Smooth muscle cell (in vitro differentiated cells): ENCODE results near the gene TUBB. TPM values are rescaled to one million over a fixed set of nuclear protein-coding genes. Genes with fewer than 3 reads are reported as not detected.

Experiments
- DNase-seq: peaks from one replicate; lab custom pipeline; 2025; ENCODE audit not compliant: unreplicated experiment; lab: John Stamatoyannopoulos, UW
- H2AFZ ChIP-seq: fragments of 200-600 bp; sonication (generic); 2 replicates; pipeline ENCODE4 v1.6.0; 2016; ENCODE audit warnings: antibody characterized with exemption, low read depth, mild to moderate bottlenecking
- H3F3A ChIP-seq: fragments of 200-600 bp; sonication (generic); 2 replicates; pipeline ENCODE4 v1.6.0; 2017; ENCODE audit warnings: antibody characterized with exemption, low read depth
- H3K27ac ChIP-seq: fragments of 200-600 bp; sonication (generic); 2 replicates; pipeline ENCODE4 v1.5.1; 2016; ENCODE audit warnings: low read depth, mild to moderate bottlenecking
- H3K27me3 ChIP-seq: fragments of 200-600 bp; sonication (generic); 2 replicates; pipeline ENCODE4 v1.6.1; 2016; ENCODE audit warnings: low read depth, mild to moderate bottlenecking
- H3K36me3 ChIP-seq: fragments of 200-600 bp; sonication (generic); 2 replicates; pipeline ENCODE4 v1.5.1; 2016; ENCODE audit warnings: low read depth
- H3K4me1 ChIP-seq: fragments of 200-600 bp; sonication (generic); 2 replicates; pipeline ENCODE4 v1.5.1; 2016; ENCODE audit warnings: low read depth
- H3K4me2 ChIP-seq: fragments of 200-600 bp; sonication (generic); 2 replicates; pipeline ENCODE4 v1.6.0; 2016; ENCODE audit warnings: mild to moderate bottlenecking
- H3K4me3 ChIP-seq: fragments of 200-600 bp; sonication (generic); 2 replicates; pipeline ENCODE4 v1.5.1; 2016; ENCODE audit warnings: mild to moderate bottlenecking
- H3K79me2 ChIP-seq: fragments of 200-600 bp; sonication (generic); 2 replicates; pipeline ENCODE4 v1.6.0; 2016; ENCODE audit warnings: low read depth, mild to moderate bottlenecking
- H3K9ac ChIP-seq: fragments of 200-600 bp; sonication (generic); 2 replicates; pipeline ENCODE4 v1.6.0; 2016; ENCODE audit warnings: low read depth
- H3K9me3 ChIP-seq: fragments of 200-600 bp; sonication (generic); replicated peaks from 2 replicates; pipeline ENCODE4 v1.5.1; 2016; ENCODE audit warnings: low read depth
- H4K20me1 ChIP-seq: fragments of 200-600 bp; sonication (generic); 2 replicates; pipeline ENCODE4 v1.6.0; 2016; ENCODE audit warnings: low read depth
- WGBS: methylation state at CpG from one replicate; pipeline ENCODE4 v1.1.7; 2016; ENCODE audit warnings: low lambda C conversion rate; 5-methylcytosine and 5-hydroxymethylcytosine counted together
- polyA plus RNA-seq: library from polyadenylated mRNA; unstranded; fragments of >200 nt; fragmentation: Nextera tagmentation; extraction: Ambion mirVana; gene quantifications from 2 replicates; pipeline ENCODE4 v1.2.1, GENCODE V29; 2016
- total RNA-seq: library from RNA; depleted of rRNA; stranded (reverse); fragments of >200 nt; gene quantifications from 2 replicates; pipeline ENCODE4 v1.2.3, GENCODE V29; 2014
- TF ChIP-seq, protein P1 (sequence below): fragments of 200-600 bp; sonication (generic); IDR thresholded peaks from 2 replicates; pipeline ENCODE4 v1.5.1; 2017; ENCODE audit warnings: borderline replicate concordance, mild to moderate bottlenecking, antibody characterized with exemption; ENCODE audit not compliant: insufficient read depth, poor library complexity, severe bottlenecking

Gene TUBB
- total and polyA plus RNA-seq, 2 experiments from 2014 or later = 1,009 to 1,039 TPM

DNA sequence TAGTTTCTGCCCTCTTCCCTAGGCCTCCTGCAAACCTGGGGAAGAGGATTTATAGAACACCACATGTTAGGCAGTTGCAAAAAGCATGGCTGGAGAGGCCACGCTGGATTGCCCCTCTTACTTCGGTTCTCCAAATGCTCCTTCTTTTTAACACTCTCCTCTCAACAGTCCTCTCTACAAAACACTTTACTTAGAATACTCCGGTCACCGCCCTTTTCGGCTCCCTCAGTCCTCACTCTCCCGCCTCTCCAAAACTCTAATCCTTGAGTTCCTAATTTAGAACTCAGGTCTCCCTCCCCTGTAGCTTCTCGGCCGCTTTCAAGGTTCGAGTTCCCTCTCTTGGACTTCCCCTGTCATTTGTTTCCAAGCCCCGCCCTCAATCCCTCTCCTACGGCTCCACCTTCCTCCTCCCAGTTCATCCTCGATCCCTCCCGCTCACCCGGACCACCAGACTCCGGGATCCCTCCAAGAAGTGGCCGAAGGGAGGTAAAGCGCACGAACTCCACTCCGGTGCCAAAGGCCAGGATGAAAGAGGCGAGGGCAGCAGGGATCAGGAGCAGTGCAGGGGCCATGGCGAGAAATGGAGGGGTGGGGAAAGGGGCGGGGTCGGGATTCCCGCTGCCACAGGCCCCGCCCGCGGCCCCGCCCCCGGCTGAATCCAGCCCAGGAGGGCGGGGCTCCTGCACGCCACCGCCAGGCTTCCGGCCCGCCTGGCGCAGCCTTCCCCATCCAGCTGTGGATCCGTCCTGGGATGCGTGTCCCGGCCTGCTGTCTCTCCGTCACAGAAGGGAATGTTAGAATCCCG lies 29.5 kb upstream of the TUBB start, which contains the start of gene NRM:
Gene NRM (minus strand): TSS at position 582 of the 805 bp plus-strand sequence. CDS start 10 bp downstream, at position 572.
- WGBS = 2% methylated on average over 26 of the region's 40 CpGs
- peak within 1 kb of the TSS; percentile 83 for H3K4me3 ChIP-seq
- H3K36me3 ChIP-seq = no peaks in the 10 kb centered on the region
- H3K9me3 ChIP-seq = no peaks in the 10 kb centered on the region
- H4K20me1 ChIP-seq = peaks cover 6% of the 10 kb centered on the region
- H3K27me3 ChIP-seq = no peaks in the 10 kb centered on the region
- peak within 1 kb of the TSS; percentile 78 for H3K4me2 ChIP-seq
- H3K79me2 ChIP-seq = peaks cover 33% of the 10 kb centered on the region
- peaks cover 18% of the 10 kb centered on the region for H3F3A ChIP-seq
- H2AFZ ChIP-seq = peak within 1 kb of the TSS; percentile 64
- H3K27ac ChIP-seq = peak within 1 kb of the TSS; percentile 89
- TF ChIP-seq, protein P1, sequence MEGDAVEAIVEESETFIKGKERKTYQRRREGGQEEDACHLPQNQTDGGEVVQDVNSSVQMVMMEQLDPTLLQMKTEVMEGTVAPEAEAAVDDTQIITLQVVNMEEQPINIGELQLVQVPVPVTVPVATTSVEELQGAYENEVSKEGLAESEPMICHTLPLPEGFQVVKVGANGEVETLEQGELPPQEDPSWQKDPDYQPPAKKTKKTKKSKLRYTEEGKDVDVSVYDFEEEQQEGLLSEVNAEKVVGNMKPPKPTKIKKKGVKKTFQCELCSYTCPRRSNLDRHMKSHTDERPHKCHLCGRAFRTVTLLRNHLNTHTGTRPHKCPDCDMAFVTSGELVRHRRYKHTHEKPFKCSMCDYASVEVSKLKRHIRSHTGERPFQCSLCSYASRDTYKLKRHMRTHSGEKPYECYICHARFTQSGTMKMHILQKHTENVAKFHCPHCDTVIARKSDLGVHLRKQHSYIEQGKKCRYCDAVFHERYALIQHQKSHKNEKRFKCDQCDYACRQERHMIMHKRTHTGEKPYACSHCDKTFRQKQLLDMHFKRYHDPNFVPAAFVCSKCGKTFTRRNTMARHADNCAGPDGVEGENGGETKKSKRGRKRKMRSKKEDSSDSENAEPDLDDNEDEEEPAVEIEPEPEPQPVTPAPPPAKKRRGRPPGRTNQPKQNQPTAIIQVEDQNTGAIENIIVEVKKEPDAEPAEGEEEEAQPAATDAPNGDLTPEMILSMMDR = no peak
- H3K9ac ChIP-seq = peak within 1 kb of the TSS; percentile 56
- DNase-seq = peak; percentile 75
- H3K4me1 ChIP-seq = peaks cover 22% of the 10 kb centered on the region

DNA sequence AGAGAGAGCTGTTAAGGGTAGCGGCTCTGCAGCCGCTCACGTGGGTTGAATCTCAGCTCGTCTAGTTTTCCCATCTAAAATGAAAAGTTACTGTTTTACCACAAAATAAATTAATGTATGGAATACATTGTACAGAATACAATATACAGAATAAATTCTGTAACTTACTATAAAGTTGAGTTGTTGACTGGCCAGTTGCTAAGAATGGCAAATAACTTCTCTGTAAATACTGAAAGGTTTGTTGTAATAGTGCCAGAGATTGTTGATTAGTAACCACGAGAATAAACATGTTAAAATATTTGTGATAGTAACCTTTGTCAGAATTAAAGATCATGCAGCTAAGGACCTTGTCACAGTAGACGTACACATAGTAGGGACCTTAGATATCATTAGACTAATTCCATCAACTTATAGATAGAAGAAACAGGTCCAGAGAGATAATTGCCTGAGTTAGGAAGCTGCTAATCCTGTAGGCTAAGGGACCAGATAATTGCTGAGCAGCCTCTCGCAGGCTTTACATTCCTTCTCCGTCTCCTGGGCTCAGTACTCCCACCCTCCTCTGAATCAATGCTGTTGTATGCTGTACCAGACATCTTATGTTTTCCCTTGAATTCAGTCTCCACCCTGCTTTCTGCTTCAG lies 28.8 kb upstream of the TUBB start:
- no peaks in the 10 kb centered on the region for H3K27me3 ChIP-seq
- TF ChIP-seq, protein P1 = no peak
- no peaks in the 10 kb centered on the region for H3K9me3 ChIP-seq
- peaks cover 25% of the 10 kb centered on the region for H3K79me2 ChIP-seq
- H3K36me3 ChIP-seq = no peaks in the 10 kb centered on the region
- no peak overlapping the region for H2AFZ ChIP-seq
- no peaks in the 10 kb centered on the region for H4K20me1 ChIP-seq
- peak overlapping the region; percentile 78 for H3K4me2 ChIP-seq
- WGBS = 7% methylated on average over 8 of the region's 8 CpGs
- peak overlapping the region; percentile 83 for H3K4me3 ChIP-seq
- peak overlapping the region; percentile 56 for H3K9ac ChIP-seq
- DNase-seq = no peak
- peaks cover 22% of the 10 kb centered on the region for H3K4me1 ChIP-seq
- H3K27ac ChIP-seq = peak overlapping the region; percentile 89
- H3F3A ChIP-seq = peaks cover 11% of the 10 kb centered on the region

DNA sequence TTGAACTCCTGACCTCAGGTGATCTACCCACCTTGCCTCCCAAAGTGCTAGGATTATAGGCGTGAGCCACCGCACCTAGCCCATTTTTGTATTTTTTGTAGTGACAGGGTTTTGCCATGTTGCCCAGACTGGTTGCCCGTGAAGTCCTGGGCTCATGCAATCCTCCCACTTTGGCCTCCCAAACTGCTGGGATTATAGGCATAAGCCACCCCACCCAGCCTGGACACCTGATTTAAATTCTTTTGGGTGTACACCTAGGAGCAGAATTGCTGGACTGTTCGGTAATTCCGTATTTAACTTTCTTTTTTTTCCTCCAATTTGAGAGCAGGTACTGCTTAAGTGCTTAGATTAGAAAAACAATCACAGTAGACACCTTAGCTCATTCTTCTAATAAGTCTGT lies 23.7 kb upstream of the TUBB start:
- Histone ChIP-seq H3K36me3 (no peaks in the 10 kb centered on the region), H2AFZ (no peak overlapping the region), H3K9ac (no peak overlapping the region), H3K4me3 (no peak overlapping the region), H3K4me2 (no peak overlapping the region), H3K79me2 (no peaks in the 10 kb centered on the region), H3K4me1 (no peaks in the 10 kb centered on the region), H3K27me3 (no peaks in the 10 kb centered on the region), H3K27ac (no peak overlapping the region), H4K20me1 (no peaks in the 10 kb centered on the region), H3K9me3 (no peaks in the 10 kb centered on the region), H3F3A (peaks cover 6% of the 10 kb centered on the region)
- no peak for DNase-seq
- 92% methylated on average over 5 of the region's 5 CpGs for WGBS
- TF ChIP-seq, protein P1 = no peak
